HG03196 (cell line): ENCODE data around the gene BNC2.

Source experiments
- ATAC-seq: cut with Tn5 transposase; IDR thresholded peaks from one replicate; pipeline ENCODE4 v1.9.1; 2021; ENCODE audit not compliant: unreplicated experiment

Gene BNC2

GRCh38 chr9:16427873-16428427 is 442.5 kb downstream of the BNC2 start:
- no peak for ATAC-seq

- no peak for ATAC-seq
Observed at GRCh38 chr9:16426716-16427115, 443.8 kb downstream of the BNC2 start.

- no peak for ATAC-seq
Observed at GRCh38 chr9:16425562-16426231, 444.8 kb downstream of the BNC2 start.

GRCh38 chr9:16422114-16422513 is 448.4 kb downstream of the BNC2 start:
- no peak for ATAC-seq

- ATAC-seq = no peak
Observed at GRCh38 chr9:16421532-16421931, 448.9 kb downstream of the BNC2 start.

GRCh38 chr9:16419124-16419523 is 451.3 kb downstream of the BNC2 start:
- ATAC-seq = no peak

GRCh38 chr9:16418721-16419120 is 451.7 kb downstream of the BNC2 start:
- ATAC-seq = no peak

- no peak for ATAC-seq
Observed at GRCh38 chr9:16417749-16418148, 452.7 kb downstream of the BNC2 start.

- no peak for ATAC-seq
Observed at GRCh38 chr9:16417161-16417560, 453.3 kb downstream of the BNC2 start.

- ATAC-seq = no peak
Observed at GRCh38 chr9:16414451-16414850, 456.0 kb downstream of the BNC2 start.

- no peak for ATAC-seq
Observed at GRCh38 chr9:16413509-16414016, 456.9 kb downstream of the BNC2 start.

GRCh38 chr9:16412740-16413139 is 457.7 kb downstream of the BNC2 start:
- ATAC-seq = no peak

GRCh38 chr9:16411311-16411710 is 459.2 kb downstream of the BNC2 start:
- ATAC-seq = no peak

GRCh38 chr9:16410601-16411280 is 459.7 kb downstream of the BNC2 start:
- ATAC-seq = no peak

GRCh38 chr9:16407617-16408016 is 462.9 kb downstream of the BNC2 start:
- no peak for ATAC-seq

- ATAC-seq = no peak
Observed at GRCh38 chr9:16406526-16407225, 463.8 kb downstream of the BNC2 start.

GRCh38 chr9:16405421-16405820 is 465.0 kb downstream of the BNC2 start:
- ATAC-seq = no peak

GRCh38 chr9:16401701-16402100 is 468.8 kb downstream of the BNC2 start:
- no peak for ATAC-seq

GRCh38 chr9:16398691-16399090 is 471.8 kb downstream of the BNC2 start:
- ATAC-seq = no peak

GRCh38 chr9:16396389-16396788 is 474.1 kb downstream of the BNC2 start:
- no peak for ATAC-seq

- ATAC-seq = no peak
Observed at GRCh38 chr9:16391369-16391768, 479.1 kb downstream of the BNC2 start.

GRCh38 chr9:16387382-16387781 is 483.1 kb downstream of the BNC2 start:
- ATAC-seq = no peak
